ENCODE results near the gene HNRNPUL2. TPM values are rescaled to one million over a fixed set of nuclear protein-coding genes. Genes with fewer than 3 reads are reported as not detected.

The HNRNPUL2 gene
- polyA plus RNA-seq, 1 of the 3 experiments (the other 2 are of a cell fraction) = 33.5 TPM

DNA sequence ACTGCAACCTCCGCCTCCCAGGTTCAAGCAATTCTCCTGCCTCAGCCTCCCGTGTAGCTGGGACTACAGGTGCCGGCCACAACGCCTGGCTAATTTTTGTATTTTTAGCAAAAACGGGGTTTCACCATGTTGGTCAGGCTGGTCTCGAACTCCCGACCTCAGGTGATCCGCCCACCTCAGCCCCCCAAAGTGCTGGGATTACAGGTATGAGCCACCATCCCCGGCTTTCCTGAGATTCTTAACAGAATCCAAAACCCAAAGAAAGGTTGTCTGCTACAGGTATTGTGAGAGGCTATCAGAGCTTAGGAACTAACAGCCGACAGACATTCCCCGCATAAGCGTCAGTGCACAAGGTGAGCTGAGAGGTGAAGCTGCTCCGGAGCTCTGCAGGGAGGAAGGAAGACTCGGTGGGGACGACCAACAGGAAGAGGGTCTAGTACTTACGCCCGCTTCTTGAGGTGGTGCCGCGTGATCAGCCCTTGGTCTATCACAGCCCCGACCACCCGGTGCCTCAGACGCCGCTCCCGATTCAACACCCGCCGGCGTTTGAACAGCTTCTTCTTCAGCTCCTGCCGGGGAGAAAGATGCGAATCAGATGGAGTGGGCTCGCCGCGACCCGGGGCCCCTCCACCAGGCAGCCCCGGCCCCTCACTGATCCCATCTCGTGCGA is 62.7 kb downstream of the HNRNPUL2 start:
- 1% methylated on average over 27 of the region's 36 CpGs for whole genome bisulfite sequencing (ENCODE audit: low lambda C conversion rate)
- no peaks in the 10 kb centered on the region for H3K9me2 ChIP-seq
- peaks cover 28% of the 10 kb centered on the region for H3F3A ChIP-seq (replicated peaks; ENCODE audit: insufficient read depth)
- peak; percentile 73 for DNase-seq
- H3K4me1 ChIP-seq (ENCODE audit: control insufficient read depth in 1 of 2, insufficient read depth in 2 of 2, low read depth in 1 of 2, low read length in 1 of 2) = peaks cover 10 to 15% of the 10 kb centered on the region in 2 experiments; a peak in 3 of 4 replicates
- peaks cover 60% of the 10 kb centered on the region for H3K79me2 ChIP-seq (ENCODE audit: insufficient read depth)
- POLR2A ChIA-PET = interaction anchor here (0.5 to 3.7 kb wide), 37 partner anchors 8 to 269 kb away, joined by 3 to 52 read pairs (median 9); partner anchors contain the start of genes B3GAT3, BSCL2, EEF1G and EML3
- H3K4me2 ChIP-seq = peak overlapping the region; percentile 96
- H3K9me3 ChIP-seq = no peaks in the 10 kb centered on the region
- no peaks in the 10 kb centered on the region for H3K27me3 ChIP-seq (ENCODE audit: insufficient read depth)
- H3K9ac ChIP-seq = peak overlapping the region; percentile 92
- TF ChIP-seq TEAD4 (IDR thresholded peaks at IDR 0.05; ENCODE audit: borderline replicate concordance, insufficient read depth) (no peak), GATA2 (CRISPR knock-in tag; IDR thresholded peaks at IDR 0.05) (no peak), TAF1 (IDR thresholded peaks at IDR 0.05; ENCODE audit: borderline replicate concordance, low read depth, low read length) (no peak), POLR2AphosphoS5 (IDR thresholded peaks at IDR 0.05; ENCODE audit: low read depth, low read length) (no peak), MEF2A (IDR thresholded peaks at IDR 0.05; ENCODE audit: borderline replicate concordance, low read depth) (no peak), SIN3A (IDR thresholded peaks at IDR 0.05; ENCODE audit: borderline replicate concordance, low read depth, low read length) (no peak), FOXJ3 (CRISPR knock-in tag; IDR thresholded peaks at IDR 0.05) (no peak), RFX5 (IDR thresholded peaks at IDR 0.05; ENCODE audit: low read length) (no peak), RCOR1 (IDR thresholded peaks at IDR 0.05; ENCODE audit: low read length) (no peak), RXRA (IDR thresholded peaks at IDR 0.05; ENCODE audit: borderline replicate concordance, low read depth) (no peak), EP300 (IDR thresholded peaks at IDR 0.05; ENCODE audit: borderline replicate concordance in 1 of 2, low read depth in 1 of 2, low read length in 1 of 2) (no peak)
- TF ChIP-seq, protein P1, sequence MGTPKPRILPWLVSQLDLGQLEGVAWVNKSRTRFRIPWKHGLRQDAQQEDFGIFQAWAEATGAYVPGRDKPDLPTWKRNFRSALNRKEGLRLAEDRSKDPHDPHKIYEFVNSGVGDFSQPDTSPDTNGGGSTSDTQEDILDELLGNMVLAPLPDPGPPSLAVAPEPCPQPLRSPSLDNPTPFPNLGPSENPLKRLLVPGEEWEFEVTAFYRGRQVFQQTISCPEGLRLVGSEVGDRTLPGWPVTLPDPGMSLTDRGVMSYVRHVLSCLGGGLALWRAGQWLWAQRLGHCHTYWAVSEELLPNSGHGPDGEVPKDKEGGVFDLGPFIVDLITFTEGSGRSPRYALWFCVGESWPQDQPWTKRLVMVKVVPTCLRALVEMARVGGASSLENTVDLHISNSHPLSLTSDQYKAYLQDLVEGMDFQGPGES (IDR thresholded peaks at IDR 0.05; ENCODE audit: low read depth, low read length) = no peak
- TF ChIP-seq, protein P2, sequence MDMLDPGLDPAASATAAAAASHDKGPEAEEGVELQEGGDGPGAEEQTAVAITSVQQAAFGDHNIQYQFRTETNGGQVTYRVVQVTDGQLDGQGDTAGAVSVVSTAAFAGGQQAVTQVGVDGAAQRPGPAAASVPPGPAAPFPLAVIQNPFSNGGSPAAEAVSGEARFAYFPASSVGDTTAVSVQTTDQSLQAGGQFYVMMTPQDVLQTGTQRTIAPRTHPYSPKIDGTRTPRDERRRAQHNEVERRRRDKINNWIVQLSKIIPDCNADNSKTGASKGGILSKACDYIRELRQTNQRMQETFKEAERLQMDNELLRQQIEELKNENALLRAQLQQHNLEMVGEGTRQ (IDR thresholded peaks at IDR 0.05; ENCODE audit: borderline replicate concordance, low read depth, low read length) = no peak
- TF ChIP-seq, protein P3, sequence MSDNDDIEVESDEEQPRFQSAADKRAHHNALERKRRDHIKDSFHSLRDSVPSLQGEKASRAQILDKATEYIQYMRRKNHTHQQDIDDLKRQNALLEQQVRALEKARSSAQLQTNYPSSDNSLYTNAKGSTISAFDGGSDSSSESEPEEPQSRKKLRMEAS (IDR thresholded peaks at IDR 0.05; ENCODE audit: low read depth) = no peak
- TF ChIP-seq, protein P4, sequence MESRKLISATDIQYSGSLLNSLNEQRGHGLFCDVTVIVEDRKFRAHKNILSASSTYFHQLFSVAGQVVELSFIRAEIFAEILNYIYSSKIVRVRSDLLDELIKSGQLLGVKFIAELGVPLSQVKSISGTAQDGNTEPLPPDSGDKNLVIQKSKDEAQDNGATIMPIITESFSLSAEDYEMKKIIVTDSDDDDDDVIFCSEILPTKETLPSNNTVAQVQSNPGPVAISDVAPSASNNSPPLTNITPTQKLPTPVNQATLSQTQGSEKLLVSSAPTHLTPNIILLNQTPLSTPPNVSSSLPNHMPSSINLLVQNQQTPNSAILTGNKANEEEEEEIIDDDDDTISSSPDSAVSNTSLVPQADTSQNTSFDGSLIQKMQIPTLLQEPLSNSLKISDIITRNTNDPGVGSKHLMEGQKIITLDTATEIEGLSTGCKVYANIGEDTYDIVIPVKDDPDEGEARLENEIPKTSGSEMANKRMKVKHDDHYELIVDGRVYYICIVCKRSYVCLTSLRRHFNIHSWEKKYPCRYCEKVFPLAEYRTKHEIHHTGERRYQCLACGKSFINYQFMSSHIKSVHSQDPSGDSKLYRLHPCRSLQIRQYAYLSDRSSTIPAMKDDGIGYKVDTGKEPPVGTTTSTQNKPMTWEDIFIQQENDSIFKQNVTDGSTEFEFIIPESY (IDR thresholded peaks at IDR 0.05; ENCODE audit: borderline replicate concordance, low read depth) = no peak
- CTCF ChIA-PET = interaction anchor here (0.9 to 1.7 kb wide), 10 partner anchors 12 to 270 kb away, joined by 3 to 7 read pairs (median 4); partner anchors contain the start of genes EML3, GANAB, INTS5 and SLC3A2
- H2AFZ ChIP-seq (ENCODE audit: low read depth) = peak overlapping the region; percentile 66; the same call in 1 of the 2 replicates
- H4K20me1 ChIP-seq (ENCODE audit: insufficient read depth) = no peaks in the 10 kb centered on the region
- peak overlapping the region; percentile 91 to 92 for H3K27ac ChIP-seq (ENCODE audit: low read depth in 2 of 2, low read length in 1 of 2)
- H3K36me3 ChIP-seq (replicated peaks in 1 of 2; ENCODE audit: control insufficient read depth in 1 of 2, insufficient read depth in 2 of 2, low read length in 1 of 2) = peaks cover 20 to 44% of the 10 kb centered on the region in 2 experiments
- H3K4me3 ChIP-seq (ENCODE audit: low read depth in 2 of 2, low read length in 1 of 2) = peak overlapping the region; percentile 78 to 95

Small RNA genes within 50 kb of the gene (small RNA-seq; reads per million reads assigned to genes)
- gene SNORA57 = 0 reads per million in 7 experiments

Other genes with a start within 250 kb of the HNRNPUL2 start
- 57.8 and 62.3 TPM in 2 replicates for gene AHNAK, start 180.7 kb downstream of the HNRNPUL2 start, polyA plus RNA-seq (2012; rRNA removed)
- gene EEF1G, start 153.6 kb downstream of the HNRNPUL2 start, polyA plus RNA-seq (2012; rRNA removed) = 1,853 and 2,105 TPM in 2 replicates
- 27.3 and 30.0 TPM in 2 replicates for gene TUT1, start 135.9 kb downstream of the HNRNPUL2 start, polyA plus RNA-seq (2012; rRNA removed)
- gene MTA2, start 125.6 kb downstream of the HNRNPUL2 start, polyA plus RNA-seq (2012; rRNA removed) = 18.4 and 20.6 TPM in 2 replicates
- 43.0 and 47.8 TPM in 2 replicates for gene EML3, start 114.7 kb downstream of the HNRNPUL2 start, polyA plus RNA-seq (2012; rRNA removed)
- 7.3 and 7.9 TPM in 2 replicates for gene ROM1, start 114.2 kb downstream of the HNRNPUL2 start, polyA plus RNA-seq (2012; rRNA removed)
- 104 and 116 TPM in 2 replicates for gene B3GAT3, start 105.5 kb downstream of the HNRNPUL2 start, polyA plus RNA-seq (2012; rRNA removed)
- 275 and 332 TPM in 2 replicates for gene GANAB, start 80.8 kb downstream of the HNRNPUL2 start, polyA plus RNA-seq (2012; rRNA removed)
- 11.7 and 13.4 TPM in 2 replicates for gene INTS5, start 74.2 kb downstream of the HNRNPUL2 start, polyA plus RNA-seq (2012; rRNA removed)
- 90.1 and 126 TPM in 2 replicates for gene C11orf98, start 62.2 kb downstream of the HNRNPUL2 start, polyA plus RNA-seq (2012; rRNA removed)
- gene CSKMT, start 62.1 kb downstream of the HNRNPUL2 start, polyA plus RNA-seq (2012; rRNA removed) = 9.5 and 11.1 TPM in 2 replicates
- gene UQCC3, start 55.8 kb downstream of the HNRNPUL2 start, polyA plus RNA-seq (2012; rRNA removed) = 22.7 and 24.8 TPM in 2 replicates
- gene LBHD1, start 55.2 kb downstream of the HNRNPUL2 start, polyA plus RNA-seq (2012; rRNA removed) = 9.7 and 12.0 TPM in 2 replicates
- gene UBXN1, start 48.4 kb downstream of the HNRNPUL2 start, polyA plus RNA-seq (2012; rRNA removed) = 202 and 256 TPM in 2 replicates
- 0.08 and 0.10 TPM in 2 replicates for gene LRRN4CL, start 37.9 kb downstream of the HNRNPUL2 start, polyA plus RNA-seq (2012; rRNA removed)
- gene BSCL2, start 20.0 kb downstream of the HNRNPUL2 start, polyA plus RNA-seq (2012; rRNA removed) = 81.5 and 118 TPM in 2 replicates
- 0.11 and 0.16 TPM in 2 replicates for gene GNG3, start 19.8 kb downstream of the HNRNPUL2 start, polyA plus RNA-seq (2012; rRNA removed)
- 31.3 and 37.5 TPM in 2 replicates for gene TTC9C, start 1.0 kb upstream of the HNRNPUL2 start, polyA plus RNA-seq (2012; rRNA removed)
- 2.1 and 3.3 TPM in 2 replicates for gene ZBTB3, start 26.7 kb upstream of the HNRNPUL2 start, polyA plus RNA-seq (2012; rRNA removed)
- 268 and 293 TPM in 2 replicates for gene POLR2G, start 34.1 kb upstream of the HNRNPUL2 start, polyA plus RNA-seq (2012; rRNA removed)
- 33.6 and 34.4 TPM in 2 replicates for gene TAF6L, start 43.9 kb upstream of the HNRNPUL2 start, polyA plus RNA-seq (2012; rRNA removed)
- gene TMEM179B, start 59.9 kb upstream of the HNRNPUL2 start, polyA plus RNA-seq (2012; rRNA removed) = 69.6 and 73.3 TPM in 2 replicates
- 30.4 and 40.7 TPM in 2 replicates for gene TMEM223, start 64.5 kb upstream of the HNRNPUL2 start, polyA plus RNA-seq (2012; rRNA removed)
- 47.6 and 59.7 TPM in 2 replicates for gene NXF1, start 78.0 kb upstream of the HNRNPUL2 start, polyA plus RNA-seq (2012; rRNA removed)
- gene STX5, start 104.6 kb upstream of the HNRNPUL2 start, polyA plus RNA-seq (2012; rRNA removed) = 24.2 and 27.4 TPM in 2 replicates
- not detected in 2 replicates for gene TEX54, start 105.4 kb upstream of the HNRNPUL2 start, polyA plus RNA-seq (2012; rRNA removed)
- gene WDR74, start 112.1 kb upstream of the HNRNPUL2 start, polyA plus RNA-seq (2012; rRNA removed) = 132 TPM in 2 replicates
- gene SLC3A2, start 153.4 kb upstream of the HNRNPUL2 start, polyA plus RNA-seq (2012; rRNA removed) = 212 and 308 TPM in 2 replicates
- gene CHRM1, start 193.9 kb upstream of the HNRNPUL2 start, polyA plus RNA-seq (2012; rRNA removed) = not detected in 2 replicates

All from SK-N-SH (cell line).